HepG2 (cell line): ENCODE results near the gene NTN3. TPM values are rescaled to one million over a fixed set of nuclear protein-coding genes. Genes with fewer than 3 reads are reported as not detected.

Source experiments
- ARID2 ChIP-seq: sonication (generic); formaldehyde crosslinking; IDR thresholded peaks from 2 replicates; pipeline ENCODE4 v1.8.1; 2022; ENCODE audit warnings: mild to moderate bottlenecking, missing genetic modification reagents, borderline replicate concordance
- ARNT ChIP-seq: fragments of 450-650 bp; IDR thresholded peaks from 2 replicates; pipeline ENCODE4 v1.6.1; 2017
- ATF1 ChIP-seq: IDR thresholded peaks from 2 replicates; pipeline ENCODE4 v1.6.1; 2016; ENCODE audit warnings: mild to moderate bottlenecking, control low read depth
- CEBPG ChIP-seq: IDR thresholded peaks from 2 replicates; pipeline ENCODE4 v1.6.1; 2016
- CTCF ChIP-seq: sonication (generic); formaldehyde crosslinking; IDR thresholded peaks from 2 replicates; pipeline ENCODE4 v1.5.0; 2020; ENCODE audit warnings: mild to moderate bottlenecking, missing genetic modification reagents, moderate library complexity
- DMTF1 ChIP-seq: sonication (generic); formaldehyde crosslinking; IDR thresholded peaks from 2 replicates; pipeline ENCODE4 v1.4.0; 2020; ENCODE audit warnings: mild to moderate bottlenecking, missing genetic modification reagents
- ERF ChIP-seq: IDR thresholded peaks from 2 replicates; pipeline ENCODE4 v1.6.1; 2018; ENCODE audit warnings: missing biosample characterization, missing genetic modification reagents
- FOSL1 ChIP-seq: sonication (generic); formaldehyde crosslinking; IDR thresholded peaks from 2 replicates; pipeline ENCODE4 v1.9.0; 2021; ENCODE audit warnings: missing genetic modification reagents, borderline replicate concordance
- MAX ChIP-seq: IDR thresholded peaks from 2 replicates; pipeline ENCODE4 v1.6.1; 2012; ENCODE audit warnings: inconsistent platforms
- NFE2 ChIP-seq: sonication (generic); formaldehyde crosslinking; IDR thresholded peaks from 2 replicates; pipeline ENCODE4 v1.4.0; 2020; ENCODE audit warnings: missing genetic modification reagents
- POLR2A ChIP-seq, 2 experiments: IDR thresholded peaks; 2 replicates each; pipeline ENCODE4 v1.6.1; 2011; ENCODE audit warnings: low read depth in 2 of 2, low read length in 2 of 2, mild to moderate bottlenecking in 1 of 2, moderate library complexity in 1 of 2; ENCODE audit not compliant: insufficient read depth in 1 of 2
- POLR2AphosphoS5 ChIP-seq: IDR thresholded peaks from 2 replicates; pipeline ENCODE4 v1.6.1; 2012; ENCODE audit warnings: low read depth, low read length
- PRDM10 ChIP-seq: sonication (generic); formaldehyde crosslinking; IDR thresholded peaks from 2 replicates; pipeline ENCODE4 v1.4.0; 2020; ENCODE audit warnings: low read depth, missing genetic modification reagents
- TEAD3 ChIP-seq: optimal IDR thresholded peaks from 2 replicates; pipeline ENCODE3; 2016; ENCODE audit warnings: borderline replicate concordance
- ZNF274 ChIP-seq: sonication (generic); formaldehyde crosslinking; IDR thresholded peaks from 2 replicates; pipeline ENCODE4 v1.5.1; 2020; ENCODE audit warnings: mild to moderate bottlenecking, missing genetic modification reagents
- ZNF335 ChIP-seq: sonication (generic); formaldehyde crosslinking; IDR thresholded peaks from 2 replicates; pipeline ENCODE4 v1.4.0; 2020; ENCODE audit warnings: missing genetic modification reagents
- ZNF33A ChIP-seq: sonication (generic); formaldehyde crosslinking; IDR thresholded peaks from 2 replicates; pipeline ENCODE4 v1.5.1; 2020; ENCODE audit warnings: missing genetic modification reagents, mild to moderate bottlenecking, moderate library complexity, borderline replicate concordance
- ZNF34 ChIP-seq: sonication (generic); formaldehyde crosslinking; IDR thresholded peaks from 2 replicates; pipeline ENCODE4 v1.4.0; 2020; ENCODE audit warnings: mild to moderate bottlenecking, missing genetic modification reagents, borderline replicate concordance
- ZNF546 ChIP-seq: sonication (generic); formaldehyde crosslinking; conservative IDR thresholded peaks from 2 replicates; pipeline ENCODE4 v1.8.1; 2023; ENCODE audit warnings: mild to moderate bottlenecking, missing genetic modification reagents
- ZSCAN30 ChIP-seq: sonication (generic); formaldehyde crosslinking; IDR thresholded peaks from 2 replicates; pipeline ENCODE4 v1.5.0; 2020; ENCODE audit warnings: mild to moderate bottlenecking, missing genetic modification reagents
- ZUFSP ChIP-seq: sonication (generic); formaldehyde crosslinking; IDR thresholded peaks from 2 replicates; pipeline ENCODE4 v1.9.0; 2021; ENCODE audit warnings: missing genetic modification reagents, mild to moderate bottlenecking, borderline replicate concordance
- polyA plus RNA-seq, 8 experiments: library from polyadenylated mRNA; depleted of rRNA in 3 of 8; stranded (reverse) in 7 of 8; unstranded in 1 of 8; fragments of >200 nt; fragmentation: Illumina TruSeq in 4 of 8; extraction: Trizol in 4 of 8; gene quantifications; 2 replicates each; pipeline versions ENCODE4 v1.2.1 to v1.2.3, GENCODE V29; 2011 to 2016; ENCODE audit warnings: low read depth in 4 of 8, missing spikeins in 1 of 8, mixed read lengths in 1 of 8; ENCODE audit not compliant: insufficient read depth in 1 of 8
- total RNA-seq, 5 experiments: library from RNA; depleted of rRNA; stranded (reverse); fragments of >200 nt; fragmentation: Illumina TruSeq; extraction: Trizol; gene quantifications; 2 replicates each; pipeline ENCODE4 v1.2.3, GENCODE V29; 2016; ENCODE audit warnings: low read depth in 1 of 5

The NTN3 gene
- total and polyA plus RNA-seq, 2 of the 13 experiments (the other 11 are each of a cell fraction or from before 2014, with no cell fraction given), result 0.09 to 0.20 TPM

GRCh38 chr16:2484898-2485508 lies 13.9 kb downstream of the NTN3 start (continued):
- peak; percentile 81 for TF ChIP-seq ERF (CRISPR knock-in tag)
- TF ChIP-seq ATF1, result no peak
- no peak for TF ChIP-seq FOSL1 (CRISPR knock-in tag)
- TF ChIP-seq ZNF546 (CRISPR knock-in tag), result no peak
- no peak for TF ChIP-seq DMTF1
- no peak for TF ChIP-seq ZSCAN30
- peak; percentile 53 for TF ChIP-seq CTCF (CRISPR knock-in tag)
- TF ChIP-seq ZNF274 (CRISPR knock-in tag), result no peak
- peak; percentile 36; the same call in 1 of the 2 replicates for TF ChIP-seq ARID2
- no peak for TF ChIP-seq ZNF33A (CRISPR knock-in tag)
- 0 out of 2 replicates have a peak, but pooled peaks have one; percentile 47 for TF ChIP-seq ZNF335
- no peak for TF ChIP-seq ARNT
- TF ChIP-seq POLR2AphosphoS5, result no peak
- TF ChIP-seq ZNF34 (CRISPR knock-in tag), result no peak
- no peak for TF ChIP-seq NFE2
- peak; percentile 59 for TF ChIP-seq MAX
- TF ChIP-seq TEAD3, result peak; percentile 72
- TF ChIP-seq PRDM10, result no peak; the same call in 1 of the 2 replicates
- no peak for TF ChIP-seq ZUFSP
- TF ChIP-seq CEBPG (CRISPR knock-in tag), result peak; percentile 93
- 0 out of 4 replicates have a peak, but pooled peaks of 1 of the 2 experiments have one; percentile 14 for TF ChIP-seq POLR2A (IDR thresholded peaks at IDR 0.05; ENCODE audit: insufficient read depth in 1 of 2, low read depth in 2 of 2, low read length in 2 of 2)
